Ishikawa (cell line): ENCODE data around the gene FOXL2.

Source experiments
- CEBPB ChIP-seq: IDR thresholded peaks from 2 replicates; pipeline ENCODE4 v1.6.1; 2012
- CREB1 ChIP-seq: IDR thresholded peaks from 2 replicates; pipeline ENCODE4 v1.6.1; 2012; ENCODE audit warnings: low read depth
- EGR1 ChIP-seq: IDR thresholded peaks from 2 replicates; pipeline ENCODE4 v1.6.1; 2012
- EP300 ChIP-seq: IDR thresholded peaks from 2 replicates; pipeline ENCODE4 v1.6.1; 2012; ENCODE audit warnings: borderline replicate concordance
- FOXM1 ChIP-seq: IDR thresholded peaks from 2 replicates; pipeline ENCODE4 v1.6.1; 2012; ENCODE audit warnings: low read depth, borderline replicate concordance
- NFIC ChIP-seq: IDR thresholded peaks from 2 replicates; pipeline ENCODE4 v1.6.1; 2012
- RAD21 ChIP-seq: IDR thresholded peaks from 2 replicates; pipeline ENCODE4 v1.6.1; 2012; ENCODE audit warnings: low read depth
- TEAD4 ChIP-seq: IDR thresholded peaks from 2 replicates; pipeline ENCODE4 v1.6.1; 2012
- USF1 ChIP-seq: IDR thresholded peaks from 2 replicates; pipeline ENCODE4 v1.6.1; 2012
- YY1 ChIP-seq: IDR thresholded peaks from 2 replicates; pipeline ENCODE4 v1.6.1; 2012; ENCODE audit warnings: low read depth
- TF ChIP-seq, protein P1 (sequence below): IDR thresholded peaks from 2 replicates; pipeline ENCODE4 v1.6.1; 2012
- TF ChIP-seq, protein P2 (sequence below): IDR thresholded peaks from 2 replicates; pipeline ENCODE4 v1.6.1; 2012; ENCODE audit warnings: low read depth, mild to moderate bottlenecking

GRCh38 chr3:138933068-138933668 is 13.8 kb downstream of the FOXL2 start:
- no peak for TF ChIP-seq USF1
- no peak for TF ChIP-seq EP300
- TF ChIP-seq, protein P1, sequence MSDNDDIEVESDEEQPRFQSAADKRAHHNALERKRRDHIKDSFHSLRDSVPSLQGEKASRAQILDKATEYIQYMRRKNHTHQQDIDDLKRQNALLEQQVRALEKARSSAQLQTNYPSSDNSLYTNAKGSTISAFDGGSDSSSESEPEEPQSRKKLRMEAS, result no peak
- TF ChIP-seq CREB1, result no peak
- TF ChIP-seq CEBPB, result no peak
- TF ChIP-seq TEAD4, result no peak
- no peak for TF ChIP-seq EGR1
- TF ChIP-seq, protein P2, sequence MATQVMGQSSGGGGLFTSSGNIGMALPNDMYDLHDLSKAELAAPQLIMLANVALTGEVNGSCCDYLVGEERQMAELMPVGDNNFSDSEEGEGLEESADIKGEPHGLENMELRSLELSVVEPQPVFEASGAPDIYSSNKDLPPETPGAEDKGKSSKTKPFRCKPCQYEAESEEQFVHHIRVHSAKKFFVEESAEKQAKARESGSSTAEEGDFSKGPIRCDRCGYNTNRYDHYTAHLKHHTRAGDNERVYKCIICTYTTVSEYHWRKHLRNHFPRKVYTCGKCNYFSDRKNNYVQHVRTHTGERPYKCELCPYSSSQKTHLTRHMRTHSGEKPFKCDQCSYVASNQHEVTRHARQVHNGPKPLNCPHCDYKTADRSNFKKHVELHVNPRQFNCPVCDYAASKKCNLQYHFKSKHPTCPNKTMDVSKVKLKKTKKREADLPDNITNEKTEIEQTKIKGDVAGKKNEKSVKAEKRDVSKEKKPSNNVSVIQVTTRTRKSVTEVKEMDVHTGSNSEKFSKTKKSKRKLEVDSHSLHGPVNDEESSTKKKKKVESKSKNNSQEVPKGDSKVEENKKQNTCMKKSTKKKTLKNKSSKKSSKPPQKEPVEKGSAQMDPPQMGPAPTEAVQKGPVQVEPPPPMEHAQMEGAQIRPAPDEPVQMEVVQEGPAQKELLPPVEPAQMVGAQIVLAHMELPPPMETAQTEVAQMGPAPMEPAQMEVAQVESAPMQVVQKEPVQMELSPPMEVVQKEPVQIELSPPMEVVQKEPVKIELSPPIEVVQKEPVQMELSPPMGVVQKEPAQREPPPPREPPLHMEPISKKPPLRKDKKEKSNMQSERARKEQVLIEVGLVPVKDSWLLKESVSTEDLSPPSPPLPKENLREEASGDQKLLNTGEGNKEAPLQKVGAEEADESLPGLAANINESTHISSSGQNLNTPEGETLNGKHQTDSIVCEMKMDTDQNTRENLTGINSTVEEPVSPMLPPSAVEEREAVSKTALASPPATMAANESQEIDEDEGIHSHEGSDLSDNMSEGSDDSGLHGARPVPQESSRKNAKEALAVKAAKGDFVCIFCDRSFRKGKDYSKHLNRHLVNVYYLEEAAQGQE, result no peak
- TF ChIP-seq FOXM1, result no peak
- no peak for TF ChIP-seq NFIC
- TF ChIP-seq YY1, result no peak
- no peak for TF ChIP-seq RAD21
